ELR (cell line): ENCODE data around the gene YBEY.
"Not testable (repeated sequence)": the region's sequence is repeated elsewhere in the genome, so short reads cannot be mapped to it uniquely, and the experiment has no call there.

Experiments used
- DNase-seq: peaks from one replicate; pipeline ENCODE4 v3.0.0-alpha.2; 2015; ENCODE audit warnings: low read depth

The YBEY gene

DNA sequence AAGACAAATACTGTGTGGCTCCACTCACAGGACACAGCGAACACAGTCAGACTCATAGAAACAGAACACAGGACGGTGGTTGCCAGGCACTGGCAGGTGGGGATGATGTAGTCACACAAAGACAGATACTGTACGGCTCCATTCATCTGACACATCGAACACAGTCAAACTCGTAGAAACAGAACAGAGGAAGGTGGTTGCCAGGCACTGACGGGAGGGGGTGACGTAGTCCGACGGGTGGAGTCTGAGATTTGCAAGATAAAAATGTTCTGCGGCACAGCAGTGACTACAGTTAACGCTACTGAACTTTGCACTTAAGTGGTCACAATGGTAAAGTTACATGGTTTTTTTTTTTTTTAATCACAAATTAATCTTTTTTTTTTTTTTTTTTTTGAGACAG, 18.8 kb downstream of the YBEY start:
- DNase-seq = no peak

DNA sequence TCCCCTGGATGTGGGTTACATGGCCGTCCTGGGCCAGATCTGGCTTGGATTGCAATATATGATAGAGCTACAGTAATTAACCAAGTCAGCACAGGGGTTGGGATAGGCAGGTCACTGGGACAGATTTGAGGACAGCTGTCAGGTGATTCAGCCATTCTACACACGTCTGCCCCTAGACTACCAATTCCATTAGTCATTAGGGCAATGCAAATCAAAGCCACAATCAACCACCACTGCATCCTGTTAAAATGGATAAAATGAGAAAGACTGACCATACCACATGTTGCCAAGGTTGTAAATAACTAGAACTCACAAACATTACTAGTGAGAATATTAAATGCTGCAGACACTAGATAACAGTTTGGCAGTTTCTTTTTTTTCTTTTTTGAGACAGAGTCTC, 21.5 kb downstream of the YBEY start:
- peak; percentile 84 for DNase-seq

DNA sequence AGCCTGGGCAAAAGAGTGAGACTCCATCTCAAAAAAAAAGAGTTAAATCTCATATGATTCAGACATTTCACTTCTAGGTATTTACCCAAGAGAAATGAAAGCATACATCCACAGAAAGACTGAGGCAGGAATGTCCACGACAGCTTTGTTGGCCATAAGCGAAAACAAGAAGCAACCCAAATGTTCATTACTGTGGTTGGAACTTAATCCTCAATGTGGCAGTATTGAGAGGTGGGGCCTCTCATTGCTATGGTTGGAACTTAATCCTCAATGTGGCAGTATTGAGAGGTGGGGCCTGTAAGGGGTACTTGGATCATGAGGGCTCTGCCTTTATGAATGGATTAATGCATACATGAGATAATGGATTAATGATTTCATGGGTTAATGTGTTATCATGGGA, 22.3 kb downstream of the YBEY start:
- no peak for DNase-seq

GRCh38 chr21:46310260-46310659, 24.1 kb downstream of the YBEY start:
- not testable (repeated sequence) for DNase-seq

- no peak for DNase-seq
Measured at GRCh38 chr21:46311568-46311967, 25.4 kb downstream of the YBEY start.

GRCh38 chr21:46312949-46313348, 26.8 kb downstream of the YBEY start:
- DNase-seq = no peak

- no peak for DNase-seq
Measured at GRCh38 chr21:46314441-46315020, 28.4 kb downstream of the YBEY start.

- no peak for DNase-seq
Measured at GRCh38 chr21:46316708-46317324, 30.7 kb downstream of the YBEY start.

GRCh38 chr21:46317710-46318463, 31.7 kb downstream of the YBEY start:
- DNase-seq = no peak

DNA sequence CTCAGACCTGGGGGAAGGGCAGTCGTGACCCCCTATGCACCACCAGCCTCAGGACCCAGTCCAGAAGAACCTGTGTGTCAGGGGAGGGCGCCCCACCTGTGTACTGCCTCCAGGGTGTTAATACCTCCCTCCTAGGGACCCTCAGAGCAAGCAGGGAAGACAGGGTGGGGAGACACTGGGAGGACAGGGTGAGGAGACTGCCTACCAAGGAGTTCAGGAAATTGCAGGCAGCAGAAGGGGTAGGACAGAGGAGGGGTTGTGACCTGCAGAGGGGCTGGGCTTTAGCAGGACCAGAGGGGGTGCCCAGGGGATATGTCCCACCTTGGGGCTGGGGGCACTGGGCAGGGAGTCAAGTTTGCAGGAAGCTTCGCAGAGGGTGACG, 32.3 kb downstream of the YBEY start:
- DNase-seq = no peak

DNA sequence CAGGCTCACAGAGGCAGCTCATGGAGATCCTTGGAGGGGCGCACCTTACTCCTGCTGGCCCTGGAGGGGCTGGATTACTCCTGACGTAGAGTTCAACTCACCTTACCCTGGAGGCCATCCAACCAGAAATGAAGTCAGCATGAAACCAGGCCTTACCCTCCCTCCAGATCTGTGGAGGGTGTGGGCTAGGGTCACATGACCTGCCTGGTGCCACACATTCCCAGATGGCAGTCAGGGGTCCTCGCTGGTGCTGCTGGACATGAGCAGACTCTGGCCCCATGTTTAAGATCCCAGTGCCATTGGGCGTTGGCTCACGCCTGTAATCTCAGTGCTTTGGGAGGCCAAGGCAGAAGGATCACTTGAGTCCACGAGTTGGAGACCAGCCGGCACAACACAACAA, 33.0 kb downstream of the YBEY start:
- DNase-seq = no peak

- DNase-seq = no peak
Measured at GRCh38 chr21:46320331-46320801, 34.2 kb downstream of the YBEY start.

DNA sequence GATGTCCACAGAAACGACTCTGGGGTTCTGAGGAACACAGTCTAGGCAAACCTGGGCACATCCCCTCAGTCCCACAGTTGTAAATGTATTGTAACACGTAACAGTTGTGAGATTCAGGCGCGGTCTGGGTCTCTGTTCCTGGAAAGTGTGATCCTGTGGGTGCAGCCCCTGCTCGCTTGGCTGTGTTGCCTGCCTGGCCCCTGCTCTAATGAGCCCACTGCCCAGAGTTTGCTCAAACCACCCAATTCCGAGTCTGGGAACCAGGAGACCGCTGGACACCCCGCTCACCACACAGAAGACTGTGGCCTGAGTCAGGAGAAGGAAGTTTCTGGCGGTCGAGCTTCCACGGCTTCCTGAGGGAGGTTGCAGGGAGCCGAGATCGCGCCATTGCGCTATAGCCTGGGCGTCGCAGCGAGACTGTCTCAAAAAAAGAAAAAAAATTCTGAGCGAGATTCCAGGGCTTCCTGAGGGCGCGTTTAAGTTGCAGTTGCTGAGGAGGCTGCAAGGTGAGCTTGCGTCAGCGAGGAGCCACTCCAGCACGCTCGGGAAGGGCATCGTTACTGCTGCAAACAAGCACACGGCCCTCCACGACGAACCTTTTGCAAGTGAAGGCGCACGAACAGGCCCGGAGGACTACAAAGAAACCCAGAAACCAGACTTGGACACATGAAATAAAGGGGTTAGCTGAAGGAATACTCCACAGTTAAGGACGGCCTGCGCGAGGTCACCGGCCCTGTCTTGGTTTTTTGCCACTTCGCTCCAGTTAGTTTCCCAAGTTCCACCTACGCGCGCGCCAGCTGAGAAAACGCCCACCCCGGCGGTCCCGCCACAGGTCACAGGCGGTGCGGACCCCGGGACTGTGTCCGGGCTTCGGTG, 36.4 kb downstream of the YBEY start:
- peak; percentile 68 for DNase-seq

GRCh38 chr21:46323227-46323709, 37.1 kb downstream of the YBEY start:
- DNase-seq = peak; percentile 44

GRCh38 chr21:46323710-46324389, 37.7 kb downstream of the YBEY start, which contains the start of the genes C21orf58 and PCNT:
Gene C21orf58, minus strand, starts transcription at chr21:46323870. Its CDS starts 1,132 bp downstream, at chr21:46322738.
Gene PCNT, plus strand, starts transcription at chr21:46324156. Its CDS starts 73 bp downstream, at chr21:46324229.
- peak; percentile 96 for DNase-seq

DNA sequence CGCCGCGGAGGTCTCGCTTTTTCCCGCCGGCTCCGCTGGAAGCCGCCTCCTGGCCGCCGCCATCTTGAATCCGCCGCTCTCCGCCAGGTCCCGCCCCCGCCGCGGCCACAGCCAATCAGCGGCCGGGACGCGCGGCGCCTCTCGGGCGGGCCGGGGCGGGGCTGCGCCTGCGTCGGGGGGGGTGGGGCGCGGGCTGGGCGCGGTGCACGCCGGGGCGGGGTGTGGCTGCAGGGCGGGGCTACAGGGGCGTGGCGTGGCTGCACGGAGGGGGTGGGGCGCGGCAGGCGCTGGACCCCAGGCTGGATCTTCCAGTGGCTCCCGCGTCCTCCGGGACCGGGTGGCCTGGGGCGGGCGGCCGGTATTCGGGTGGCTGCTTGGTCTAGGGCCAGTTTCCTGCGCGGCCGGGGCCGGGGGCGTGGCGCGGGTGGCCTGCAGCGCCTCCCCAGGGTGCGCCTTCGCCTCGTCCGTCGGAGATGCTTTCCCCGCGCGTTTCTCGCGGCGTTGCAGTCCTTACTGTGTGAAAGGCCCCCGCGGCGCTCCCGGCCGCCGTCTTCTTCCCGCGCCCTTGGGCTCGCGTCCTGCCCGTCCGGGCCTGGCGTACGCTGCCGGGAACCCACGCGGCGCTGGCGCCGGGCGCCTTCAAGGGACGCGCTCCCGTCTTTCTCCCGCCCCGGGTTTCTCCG, 38.4 kb downstream of the YBEY start:
- peak; percentile 81 for DNase-seq

- DNase-seq = peak; percentile 64
Measured at GRCh38 chr21:46325073-46325912, 39.2 kb downstream of the YBEY start.

DNA sequence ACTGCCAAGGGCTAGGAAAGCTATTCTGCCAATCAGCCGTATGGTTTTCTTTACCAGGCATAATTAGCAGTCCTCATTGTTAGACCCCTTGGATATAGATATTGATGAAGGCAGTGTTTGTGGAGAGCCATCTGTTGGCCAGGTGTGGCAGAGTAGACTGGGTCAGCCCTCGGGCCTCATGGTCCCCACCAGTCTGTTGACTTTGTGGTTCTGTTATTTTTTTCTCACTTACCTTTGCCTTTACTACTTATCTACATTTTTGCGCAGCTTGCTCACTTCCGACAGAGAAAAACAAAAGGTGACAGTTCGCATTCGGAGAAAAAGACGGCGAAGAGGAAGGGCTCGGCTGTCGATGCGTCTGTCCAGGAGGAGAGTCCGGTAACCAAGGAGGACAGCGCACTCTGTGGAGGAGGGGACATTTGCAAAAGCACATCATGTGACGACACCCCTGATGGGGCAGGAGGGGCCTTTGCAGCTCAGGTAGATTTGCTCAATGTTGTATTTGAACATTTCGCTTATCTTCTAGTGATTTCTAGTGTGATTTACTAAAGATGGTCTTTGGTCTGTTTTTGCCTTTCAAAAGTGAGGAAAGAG, 40.1 kb downstream of the YBEY start:
- no peak for DNase-seq

DNA sequence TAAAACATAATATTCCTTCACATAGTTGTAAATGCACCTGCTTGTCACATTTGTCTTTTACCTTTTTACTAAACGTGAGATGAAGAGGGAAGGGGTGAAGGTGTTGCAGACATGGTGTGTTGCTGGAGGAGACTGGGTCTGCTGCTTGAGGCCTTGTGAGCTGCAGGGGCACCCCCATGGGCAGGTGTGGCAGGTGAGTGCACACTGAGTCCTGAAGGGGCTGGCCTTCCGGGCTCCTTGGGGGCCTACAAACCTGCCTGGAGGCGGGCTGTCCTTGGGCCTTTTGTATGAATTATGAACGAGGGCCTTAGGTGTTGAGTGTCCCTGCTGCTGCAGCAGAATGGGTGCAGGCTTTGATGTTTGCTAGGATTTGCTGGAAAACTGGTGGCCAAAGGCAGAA, 41.6 kb downstream of the YBEY start:
- no peak for DNase-seq
